ENCODE results near the gene MARCHF6. TPM values are rescaled to one million over a fixed set of nuclear protein-coding genes. Genes with fewer than 3 reads are reported as not detected.
"Not testable (repeated sequence)": the region's sequence is repeated elsewhere in the genome, so short reads cannot be mapped to it uniquely, and the experiment has no call there.

Gene MARCHF6
- total RNA-seq, 4 donors from 2014 or later = 99.0 to 153 (median 120) TPM

- DNase-seq (ENCODE audit: low spot score) (no peak), ATAC-seq (ENCODE audit: low FRiP score) (no peak)
- TF ChIP-seq CTCF (IDR thresholded peaks at IDR 0.05) = no peak
Observed at GRCh38 chr5:10391130-10391529, 37.6 kb downstream of the MARCHF6 start.

- not testable (repeated sequence) for ATAC-seq (ENCODE audit: low FRiP score); DNase-seq (ENCODE audit: low spot score)
Observed at GRCh38 chr5:10392567-10393328, 39.3 kb downstream of the MARCHF6 start.

- ATAC-seq (ENCODE audit: low FRiP score) = no peak
- TF ChIP-seq CTCF (IDR thresholded peaks at IDR 0.05) = no peak
- DNase-seq (ENCODE audit: low spot score) = no peak
Observed at GRCh38 chr5:10393491-10393890, 40.0 kb downstream of the MARCHF6 start.

GRCh38 chr5:10396552-10396951, 43.1 kb downstream of the MARCHF6 start:
- TF ChIP-seq CTCF (IDR thresholded peaks at IDR 0.05) = no peak
- DNase-seq (ENCODE audit: low spot score) (no peak), ATAC-seq (ENCODE audit: low FRiP score) (no peak)

- no peak for TF ChIP-seq CTCF (IDR thresholded peaks at IDR 0.05)
- no peak for DNase-seq (ENCODE audit: low spot score)
- ATAC-seq (ENCODE audit: low FRiP score) = no peak
Observed at GRCh38 chr5:10399839-10400238, 46.3 kb downstream of the MARCHF6 start.

GRCh38 chr5:10400411-10400810, 46.9 kb downstream of the MARCHF6 start:
- peak; percentile 19 for ATAC-seq (ENCODE audit: low FRiP score)

GRCh38 chr5:10400831-10401230, 47.3 kb downstream of the MARCHF6 start:
- no peak for TF ChIP-seq CTCF (IDR thresholded peaks at IDR 0.05)
- DNase-seq (ENCODE audit: low spot score) (no peak), ATAC-seq (ENCODE audit: low FRiP score) (peak; percentile 75)

More at GRCh38 chr5:10400411-10400810, 46.9 kb downstream of the MARCHF6 start:
- no peak for TF ChIP-seq CTCF (IDR thresholded peaks at IDR 0.05)
- no peak for DNase-seq (ENCODE audit: low spot score)
